Measurements from ENCODE around the gene TET2.

DNA sequence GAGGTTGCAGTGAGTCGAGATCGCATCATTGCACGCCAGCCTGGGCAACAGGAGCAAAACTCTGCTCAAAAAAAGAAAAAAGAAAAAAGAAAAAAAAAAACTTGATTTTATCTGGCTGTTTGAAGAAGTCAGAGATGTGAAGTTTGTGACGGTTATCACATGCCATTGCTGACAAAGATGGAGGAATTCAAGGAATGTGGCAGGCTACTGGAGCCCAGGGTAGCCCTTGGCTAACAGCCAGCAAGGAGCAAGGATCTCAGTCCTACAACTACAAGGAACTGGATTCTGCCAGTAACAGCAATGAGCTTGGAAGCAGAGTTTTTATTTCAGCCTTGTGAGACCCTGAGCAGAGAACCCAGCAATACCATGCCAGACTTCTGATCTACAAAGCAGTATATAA, 24.3 kb upstream of the TET2 start:
- TF ChIP-seq CTCF (IDR thresholded peaks at IDR 0.05), result no peak
- no peak for TF ChIP-seq POLR2A (IDR thresholded peaks at IDR 0.05)
